GM21717 (cell line): ENCODE measurements around the gene ALS2.

ENCODE experiments used
- ATAC-seq: cut with Tn5 transposase; IDR thresholded peaks from one replicate; pipeline ENCODE4 v1.9.1; 2021; ENCODE audit warnings: mild to moderate bottlenecking, moderate library complexity; ENCODE audit not compliant: unreplicated experiment

Gene ALS2

DNA sequence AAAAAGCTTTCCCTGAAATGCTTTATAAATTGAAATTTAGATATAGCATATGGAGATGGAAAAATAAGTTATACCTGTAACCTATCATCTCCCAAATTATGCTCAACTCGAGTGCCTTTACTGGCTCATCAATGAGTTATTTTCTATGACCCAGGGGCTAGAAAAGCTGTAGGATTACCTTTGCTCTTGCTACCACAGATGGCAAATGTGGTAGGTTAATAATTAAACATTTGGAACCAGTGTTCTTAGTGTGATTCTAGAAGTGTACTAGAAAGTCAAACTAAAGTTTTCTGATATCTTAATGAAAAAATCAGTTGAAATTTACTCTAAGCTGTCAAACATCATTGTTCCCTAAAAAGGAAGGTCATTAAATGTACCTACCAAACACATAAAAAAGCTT, 22.5 kb downstream of the ALS2 start:
- ATAC-seq = no peak

DNA sequence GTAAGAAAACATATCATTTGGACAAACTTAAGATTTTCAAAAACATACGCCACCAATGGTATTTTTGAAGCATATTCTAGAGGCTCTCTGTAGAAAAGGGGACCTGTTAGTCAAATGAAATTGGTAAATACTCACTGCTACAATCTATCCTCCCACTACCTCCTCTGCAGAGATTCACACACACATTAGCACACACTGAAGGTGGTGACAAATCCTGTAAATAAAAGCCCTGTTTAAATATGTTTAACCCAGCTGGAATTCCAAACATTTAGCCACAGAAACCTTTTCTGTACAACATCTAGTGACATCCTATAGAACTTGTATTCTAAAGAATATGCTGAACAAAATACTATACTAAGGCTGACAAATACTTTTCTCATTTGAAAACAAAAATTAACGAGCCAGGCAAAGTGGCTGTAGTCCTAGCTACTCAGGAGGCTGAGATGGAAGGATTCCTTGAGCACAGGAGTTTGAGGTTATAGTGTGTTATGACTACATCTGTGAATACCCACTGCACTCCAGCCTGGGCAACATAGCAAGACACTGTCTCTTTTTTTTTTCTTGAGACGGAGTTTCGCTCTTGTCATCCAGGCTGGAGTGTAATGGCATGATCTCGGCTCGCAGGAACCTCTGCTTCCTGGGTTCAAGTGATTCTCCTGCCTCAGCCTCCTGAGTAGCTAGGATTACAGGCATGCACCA, 25.9 kb downstream of the ALS2 start:
- no peak for ATAC-seq

DNA sequence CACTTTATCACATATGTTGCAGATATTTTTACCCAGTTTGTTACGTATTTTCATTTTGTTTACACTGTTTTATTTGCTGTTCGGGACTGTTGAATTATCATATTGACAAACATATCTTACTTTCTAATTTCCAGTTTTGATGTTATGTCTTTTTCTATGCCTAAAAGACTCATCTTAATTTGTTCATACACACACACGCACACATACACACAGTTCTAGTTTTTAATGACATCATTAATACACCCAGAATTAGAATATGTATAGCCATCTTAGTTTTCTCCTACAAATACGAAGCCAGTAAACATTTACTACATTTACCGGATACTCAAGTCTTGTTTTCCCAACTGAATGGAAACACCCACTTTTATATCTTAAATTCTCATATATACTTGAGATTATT, 29.2 kb downstream of the ALS2 start:
- ATAC-seq = no peak

DNA sequence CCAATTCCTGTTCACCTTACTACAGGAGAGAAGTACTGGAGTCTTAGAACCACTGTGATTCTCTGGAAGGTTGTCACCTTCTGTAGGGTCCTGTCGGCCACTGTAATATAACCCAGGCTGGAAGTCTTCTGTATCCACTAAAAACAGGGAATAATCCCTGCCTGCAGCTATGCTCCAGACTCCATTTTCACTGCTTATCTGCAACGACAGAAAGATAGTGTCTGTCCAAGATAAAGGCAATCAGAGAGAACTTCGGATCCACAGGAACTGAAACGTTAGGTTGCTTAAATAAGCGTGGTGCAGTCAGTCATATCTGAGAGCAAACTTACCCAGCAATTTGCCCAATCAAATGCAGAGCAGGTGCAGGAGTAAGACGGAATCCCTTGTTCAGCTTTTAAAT, 34.2 kb downstream of the ALS2 start:
- ATAC-seq = no peak

DNA sequence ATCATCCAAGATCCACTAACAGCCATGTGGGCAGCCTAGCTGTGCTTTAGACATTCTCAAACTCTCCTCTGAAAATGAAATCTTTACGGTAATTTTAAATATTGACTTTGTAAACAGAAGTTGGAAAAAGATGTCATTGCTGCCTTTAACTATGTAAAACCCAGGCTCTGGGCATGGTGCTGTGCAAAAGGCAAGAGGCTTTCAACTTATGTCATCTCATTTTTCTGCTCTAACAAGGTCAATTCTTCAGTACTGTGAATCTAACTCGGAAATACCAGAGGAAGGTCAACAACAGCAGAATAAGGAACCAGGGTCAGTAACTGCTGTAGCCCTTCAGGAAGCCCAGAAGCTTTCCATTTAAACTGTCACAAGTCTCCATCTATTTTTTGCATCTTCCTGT, 45.2 kb downstream of the ALS2 start:
- no peak for ATAC-seq

DNA sequence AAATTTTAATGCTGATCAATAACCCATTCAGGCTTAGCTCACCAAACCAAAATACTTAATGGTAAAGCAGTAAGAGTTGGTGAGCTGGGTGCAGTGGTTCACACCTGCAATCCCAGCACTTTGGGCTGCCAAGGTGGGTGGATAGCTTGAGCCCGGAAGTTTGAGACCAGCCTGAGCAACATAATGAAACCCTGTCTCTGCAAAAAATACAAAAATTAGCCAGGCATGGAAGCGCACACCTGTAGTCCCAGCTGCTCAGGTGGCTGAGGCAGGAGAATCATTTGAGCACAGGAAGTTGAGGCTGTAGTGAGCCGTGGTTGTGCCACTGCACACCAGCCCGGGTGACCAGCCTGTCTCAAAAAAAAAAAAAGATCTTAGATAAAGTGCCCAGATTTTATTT, 46.6 kb downstream of the ALS2 start:
- ATAC-seq = no peak

DNA sequence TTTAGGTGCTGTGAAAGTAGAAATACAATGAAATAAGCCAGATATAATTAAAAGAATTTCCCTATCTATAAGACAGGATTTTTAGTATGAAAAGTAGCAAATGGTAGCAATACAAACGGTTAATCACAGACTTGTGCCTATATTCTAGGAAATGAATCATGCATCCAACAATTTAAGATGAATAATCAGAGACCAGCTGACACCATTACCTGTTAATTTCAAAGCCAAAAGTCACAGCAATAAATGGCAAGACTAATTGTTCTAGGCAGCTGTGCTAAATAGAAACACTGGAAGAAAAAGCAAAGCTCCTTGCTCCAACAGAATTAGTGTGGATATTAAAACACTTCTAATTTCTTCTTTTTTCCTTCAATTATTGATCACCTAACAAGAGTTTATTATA, 47.2 kb downstream of the ALS2 start:
- no peak for ATAC-seq

DNA sequence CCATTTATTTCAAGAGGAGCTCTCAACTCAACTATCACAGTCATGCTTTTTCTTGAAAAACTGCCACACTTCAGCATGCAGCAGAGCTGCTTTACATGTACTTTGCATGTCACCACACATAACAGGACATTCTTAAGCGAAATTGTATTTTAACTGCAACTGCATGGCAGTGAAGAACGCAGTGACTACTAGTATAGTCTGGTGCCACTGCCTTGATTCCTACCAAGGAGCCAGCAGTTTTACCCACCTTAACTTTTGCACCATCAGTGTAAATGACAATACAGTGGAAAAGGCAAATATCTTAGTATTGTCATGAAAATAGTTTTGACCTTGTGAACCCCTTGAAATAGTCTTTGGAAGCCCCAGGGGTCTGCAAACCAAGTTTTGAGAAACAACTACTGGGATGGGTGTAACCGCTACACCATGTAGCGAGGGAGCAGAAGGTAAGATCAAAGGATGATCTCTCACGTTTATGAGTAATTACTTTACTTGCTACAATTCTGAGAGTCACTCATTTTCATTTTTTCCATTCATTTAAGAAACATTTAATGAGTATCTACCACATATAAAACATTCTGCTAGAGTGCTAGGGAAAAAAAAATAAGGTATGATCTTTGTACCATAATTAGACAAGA, 50.0 kb downstream of the ALS2 start:
- ATAC-seq = no peak

DNA sequence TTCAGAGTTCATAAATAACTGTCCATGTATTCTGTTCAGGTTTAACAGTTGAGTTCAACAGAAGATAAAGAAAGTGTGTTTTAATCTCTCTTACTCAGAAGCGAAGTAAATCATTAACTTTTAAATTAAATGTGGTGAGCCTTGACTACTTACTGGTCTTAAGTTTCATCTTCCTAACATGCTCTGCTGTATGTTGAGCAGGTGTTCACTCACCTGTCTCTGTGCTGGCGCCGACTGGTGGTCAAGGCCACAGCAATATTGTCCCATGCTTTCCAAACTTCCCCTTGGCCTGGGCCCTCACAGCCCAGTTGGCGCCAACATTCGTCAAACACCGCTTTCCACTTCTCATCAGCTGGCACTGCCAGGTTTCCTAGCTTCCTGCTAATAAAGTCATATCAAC, 65.3 kb downstream of the ALS2 start:
- ATAC-seq = no peak

DNA sequence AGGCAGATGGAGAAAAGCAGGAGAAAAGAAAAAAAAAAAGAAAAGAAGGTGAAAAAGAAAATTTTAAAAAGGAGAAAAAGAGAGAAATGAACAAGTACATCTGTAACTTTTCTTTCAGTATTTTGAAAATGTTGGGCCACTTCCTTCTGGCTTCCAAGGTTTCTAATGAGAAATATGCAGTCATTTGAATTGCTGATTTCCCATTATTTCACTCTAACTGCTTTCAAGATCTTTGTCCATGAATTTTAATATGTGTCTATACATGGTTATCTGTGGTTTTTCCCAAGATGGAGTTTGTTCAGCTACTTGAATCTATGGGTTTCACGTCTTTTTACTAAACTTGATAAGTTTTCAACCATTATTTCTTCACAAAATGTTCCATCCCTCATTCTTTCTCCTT, 68.0 kb downstream of the ALS2 start:
- no peak for ATAC-seq

DNA sequence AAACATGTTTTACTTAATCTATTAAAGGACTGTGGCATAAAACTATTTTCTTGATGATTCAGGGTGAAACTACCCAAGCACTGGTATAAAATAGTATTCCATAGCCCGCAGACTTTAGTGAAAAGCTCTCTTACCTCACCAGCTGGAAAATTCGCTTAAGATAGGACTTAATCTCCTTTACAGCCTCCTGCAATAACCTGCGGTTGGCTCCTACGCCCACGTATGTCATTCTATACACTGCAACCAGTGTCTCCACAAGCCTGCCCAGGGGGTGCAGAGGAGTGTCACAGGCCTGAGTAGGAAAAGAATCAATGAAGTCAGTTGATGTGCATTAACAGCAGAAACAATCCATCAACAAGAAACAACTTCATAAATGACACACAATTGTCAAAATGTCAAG, 71.0 kb downstream of the ALS2 start:
- no peak for ATAC-seq

DNA sequence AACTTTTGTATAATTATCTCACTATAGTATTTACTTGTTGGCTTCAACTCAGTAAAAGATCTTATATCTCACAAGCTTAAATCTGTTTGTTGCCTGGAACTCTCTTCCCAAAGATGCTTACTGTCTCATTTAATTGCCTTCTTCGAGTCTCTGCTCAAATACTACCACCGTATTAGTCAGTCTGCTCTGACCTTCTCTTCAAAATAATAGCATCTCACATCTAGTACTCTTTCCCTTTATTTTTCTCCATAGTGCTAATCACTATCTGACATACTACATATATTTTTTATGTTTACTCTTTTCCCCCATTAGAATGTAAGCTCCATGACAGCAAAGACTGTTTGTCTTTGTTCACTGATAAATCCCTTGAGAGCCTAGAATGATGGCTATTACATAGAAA, 71.7 kb downstream of the ALS2 start:
- ATAC-seq = no peak

DNA sequence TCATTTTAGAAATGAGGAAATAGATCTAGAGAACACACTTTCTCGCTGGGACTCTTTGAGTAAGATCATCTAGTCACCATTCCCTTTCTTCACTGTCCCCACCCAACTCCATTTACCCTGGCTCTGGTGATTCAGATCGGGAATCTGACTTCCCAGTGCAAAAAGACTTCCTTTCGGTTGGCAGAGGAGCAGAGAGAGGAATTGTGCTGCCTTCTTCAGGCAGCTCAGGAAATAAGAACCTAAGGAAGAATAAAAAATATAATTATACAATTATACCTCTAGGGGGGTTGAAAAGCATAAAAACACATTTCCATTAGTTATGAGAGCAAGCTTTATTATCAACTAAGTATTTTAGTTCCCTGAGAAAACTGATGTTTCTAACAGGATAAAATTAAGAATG, 73.0 kb downstream of the ALS2 start:
- no peak for ATAC-seq

DNA sequence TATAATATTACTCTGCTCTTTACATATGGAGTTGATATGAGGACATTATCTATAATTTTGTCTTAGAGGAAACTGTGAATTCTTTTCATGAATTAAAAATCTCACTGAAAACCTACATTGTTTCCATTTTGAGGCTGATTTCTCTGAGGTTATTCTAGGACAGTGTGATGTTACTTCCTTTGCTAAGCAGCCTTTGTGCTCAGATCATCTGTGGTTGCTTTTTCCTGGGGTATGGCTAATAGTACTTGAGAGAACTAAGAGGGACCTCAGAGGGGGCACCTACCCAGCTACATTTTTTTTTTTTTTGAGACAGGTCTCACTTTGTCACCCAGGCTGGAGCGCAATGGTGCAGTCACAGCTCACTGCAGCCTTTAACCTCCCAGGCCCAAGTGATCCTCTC, 73.6 kb downstream of the ALS2 start:
- no peak for ATAC-seq

DNA sequence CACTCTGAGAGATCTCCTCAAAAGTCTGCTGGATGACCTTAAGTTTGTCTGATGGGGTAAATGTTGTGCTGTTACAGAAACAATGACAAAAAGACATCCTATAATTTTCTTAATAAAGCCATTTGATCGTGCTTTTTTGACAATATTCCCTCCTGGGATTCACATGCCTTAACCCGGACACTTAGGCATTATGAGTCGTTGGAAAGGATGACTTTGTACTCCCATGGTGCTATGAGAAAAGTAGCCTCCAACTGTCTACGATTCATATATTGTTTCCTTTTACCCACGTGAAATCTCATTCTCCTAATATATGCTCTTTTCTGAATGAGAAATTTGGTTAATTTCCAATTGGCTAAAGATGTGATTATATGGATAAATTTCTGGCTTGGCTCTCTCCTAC, 76.2 kb downstream of the ALS2 start:
- no peak for ATAC-seq

DNA sequence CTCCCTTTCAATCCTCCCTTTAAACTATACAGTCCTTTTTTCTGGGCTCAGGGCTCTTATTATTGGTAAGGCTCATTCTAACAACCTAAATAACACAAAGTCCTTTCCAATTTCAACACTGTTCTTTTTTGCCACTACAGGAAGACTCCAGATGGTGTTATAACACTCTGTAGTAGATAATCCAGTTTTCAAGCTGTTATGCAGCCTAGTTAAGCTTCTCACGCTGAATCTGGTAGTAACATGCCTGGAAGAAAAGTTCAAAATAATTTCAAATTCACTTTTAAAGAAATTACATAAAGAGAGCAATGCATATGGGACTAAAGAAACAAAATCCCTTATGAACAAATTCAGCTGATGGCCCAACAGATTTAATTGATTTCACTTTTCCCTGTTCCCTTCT, 79.1 kb downstream of the ALS2 start:
- no peak for ATAC-seq

DNA sequence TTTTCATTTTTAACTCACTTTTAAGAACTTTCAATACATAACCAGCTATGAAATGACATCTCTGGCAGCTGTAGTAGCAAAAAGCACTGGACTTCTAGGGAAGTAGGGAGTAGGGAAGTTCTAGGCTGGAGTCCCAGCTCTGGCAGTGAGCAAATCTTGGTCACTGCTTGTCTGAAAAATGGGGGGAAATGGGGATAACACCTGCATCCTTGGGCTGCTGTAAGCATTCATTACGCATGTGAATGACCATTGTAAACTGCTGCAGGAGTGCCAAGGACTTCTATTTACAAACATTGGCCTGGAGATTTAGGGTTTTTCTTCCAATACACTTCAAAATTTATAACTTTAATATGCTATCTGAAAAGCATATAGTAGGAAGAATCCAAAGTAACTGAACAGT, 81.3 kb downstream of the ALS2 start:
- no peak for ATAC-seq

DNA sequence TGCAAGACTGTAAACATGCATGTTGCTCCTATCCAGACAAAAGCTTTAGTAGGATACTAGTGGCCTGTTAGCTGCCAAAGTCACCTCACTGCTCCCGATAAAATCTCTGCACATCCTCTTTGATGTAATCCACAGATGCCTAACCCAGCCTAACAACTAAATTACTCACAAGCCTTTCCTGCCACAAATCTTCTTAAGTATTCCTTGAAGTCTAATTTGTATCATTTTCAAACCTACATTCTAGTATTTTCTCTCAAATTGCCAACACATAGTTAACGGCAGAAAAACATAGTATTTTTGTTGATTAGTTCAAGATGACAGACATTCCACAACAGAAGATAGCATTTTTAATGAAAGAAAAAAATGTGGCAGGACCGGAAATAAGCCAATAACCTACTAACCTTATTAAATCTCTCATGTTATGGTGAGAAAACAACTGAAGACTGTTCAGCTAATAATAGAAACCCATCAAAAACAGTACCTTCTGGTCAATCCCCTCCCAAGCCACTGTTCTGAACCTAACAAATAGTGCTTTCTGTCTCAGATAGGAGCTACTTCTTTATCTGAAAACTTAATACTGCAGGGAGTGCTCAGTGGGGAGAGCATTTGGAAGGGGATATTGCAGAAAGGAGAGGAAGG, 82.0 kb downstream of the ALS2 start, which contains the start of gene MPP4:
Gene MPP4, minus strand, starts transcription at position 57 of the 639 bp plus-strand sequence. CDS start 4,690 bp downstream, outside the sequence.
- no peak for ATAC-seq

DNA sequence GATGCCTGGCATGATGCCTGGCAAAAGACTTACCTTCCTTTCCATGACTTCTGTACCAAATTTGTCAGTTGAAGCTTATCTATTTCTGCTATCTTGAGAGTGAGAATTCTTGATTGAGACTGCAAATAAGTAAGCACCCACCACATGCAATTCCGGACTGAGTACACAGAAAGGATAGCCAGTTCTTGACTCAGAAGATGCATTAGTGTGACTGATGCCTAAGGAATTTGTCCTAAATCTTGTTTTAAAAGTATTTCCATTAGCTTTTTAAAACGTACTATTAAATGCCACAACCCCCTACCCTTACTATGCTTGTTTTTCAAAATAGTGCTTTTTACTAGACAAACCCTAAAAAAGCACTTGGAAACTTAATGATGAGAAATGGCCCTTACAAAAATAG, 82.8 kb downstream of the ALS2 start:
- no peak for ATAC-seq

DNA sequence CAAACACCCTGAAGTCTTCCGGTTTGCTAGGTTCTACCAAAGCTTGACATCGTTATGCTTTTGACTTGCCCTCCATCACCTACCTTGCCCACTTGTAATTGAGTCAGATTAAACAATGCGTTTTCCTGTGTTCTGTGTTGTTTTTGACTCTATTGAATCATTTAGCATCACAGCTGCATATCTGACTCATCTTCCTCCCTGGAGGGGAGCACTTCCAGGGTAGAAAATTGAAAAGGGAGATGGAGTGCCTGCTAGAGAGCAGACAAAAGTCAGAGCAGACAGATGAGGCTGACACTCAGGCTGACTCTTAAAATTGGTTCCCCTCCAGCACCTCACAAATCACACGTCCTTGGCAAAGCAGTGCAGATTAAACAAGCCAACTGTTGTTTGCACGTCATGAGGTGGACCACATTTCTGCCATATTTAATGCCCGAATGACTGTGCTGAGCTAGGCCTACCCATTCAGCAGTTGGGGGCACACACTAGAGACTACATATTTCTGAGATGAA, 84.5 kb downstream of the ALS2 start:
- ATAC-seq = no peak

DNA sequence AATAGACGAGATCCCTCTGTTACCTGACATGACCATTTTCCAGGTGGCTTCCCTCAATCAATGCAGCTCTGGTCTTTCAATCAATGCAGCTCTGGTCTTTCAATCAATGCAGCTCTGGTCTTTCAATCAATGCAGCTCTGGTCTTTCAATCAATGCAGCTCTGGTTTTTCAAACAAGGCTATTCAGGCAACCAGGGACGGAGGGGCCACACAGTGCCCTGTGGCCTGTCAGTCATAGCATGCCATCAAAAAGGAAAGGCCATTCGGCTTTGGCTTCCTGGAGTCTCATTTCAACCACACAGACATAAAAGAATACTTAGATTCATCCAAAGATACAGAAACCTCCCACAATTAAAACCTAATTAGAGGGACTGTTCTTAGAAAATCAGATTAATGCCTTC, 95.6 kb downstream of the ALS2 start:
- ATAC-seq = no peak

DNA sequence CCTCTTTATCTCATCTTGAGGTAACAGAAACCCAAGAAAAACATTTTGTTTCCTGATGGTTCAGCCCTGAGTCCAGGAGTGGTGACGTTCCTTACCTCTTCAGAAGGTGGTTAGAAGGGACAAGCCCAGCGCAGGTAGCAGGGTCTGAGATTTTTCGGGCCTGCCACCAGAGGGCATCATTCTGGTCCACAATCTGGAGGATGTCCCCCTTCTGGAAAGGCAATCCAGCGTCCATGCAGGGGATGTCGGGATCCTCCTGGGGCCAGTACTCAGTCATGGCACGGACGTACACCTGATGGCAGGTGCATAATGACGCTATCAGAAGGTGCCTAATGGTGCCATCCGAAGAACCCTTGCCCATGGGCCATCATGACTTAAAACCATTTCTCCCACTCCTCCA, 100.0 kb downstream of the ALS2 start:
- ATAC-seq = no peak
